ENCODE results near the gene B3GAT2.

Gene B3GAT2

DNA sequence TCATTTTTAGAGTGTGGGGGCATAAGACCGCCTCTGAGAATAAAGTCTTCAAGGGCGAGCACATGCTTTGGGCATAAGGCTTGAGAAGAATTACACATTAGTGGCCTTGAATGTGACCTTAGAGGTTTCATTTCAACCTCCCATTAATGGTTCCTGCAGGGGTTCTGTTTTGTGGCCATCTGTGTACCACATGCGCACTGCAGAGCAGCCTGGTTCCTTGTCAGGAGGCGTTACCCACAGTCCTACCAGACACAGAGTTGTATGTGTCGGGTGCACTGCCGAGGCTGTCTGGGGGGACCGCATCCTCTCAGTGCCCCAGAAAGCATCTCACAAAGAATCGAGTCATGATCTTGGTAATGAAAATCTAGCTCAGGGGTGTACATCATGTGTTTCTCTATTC, 115.7 kb downstream of the B3GAT2 start:
- DNase-seq = no peak

DNA sequence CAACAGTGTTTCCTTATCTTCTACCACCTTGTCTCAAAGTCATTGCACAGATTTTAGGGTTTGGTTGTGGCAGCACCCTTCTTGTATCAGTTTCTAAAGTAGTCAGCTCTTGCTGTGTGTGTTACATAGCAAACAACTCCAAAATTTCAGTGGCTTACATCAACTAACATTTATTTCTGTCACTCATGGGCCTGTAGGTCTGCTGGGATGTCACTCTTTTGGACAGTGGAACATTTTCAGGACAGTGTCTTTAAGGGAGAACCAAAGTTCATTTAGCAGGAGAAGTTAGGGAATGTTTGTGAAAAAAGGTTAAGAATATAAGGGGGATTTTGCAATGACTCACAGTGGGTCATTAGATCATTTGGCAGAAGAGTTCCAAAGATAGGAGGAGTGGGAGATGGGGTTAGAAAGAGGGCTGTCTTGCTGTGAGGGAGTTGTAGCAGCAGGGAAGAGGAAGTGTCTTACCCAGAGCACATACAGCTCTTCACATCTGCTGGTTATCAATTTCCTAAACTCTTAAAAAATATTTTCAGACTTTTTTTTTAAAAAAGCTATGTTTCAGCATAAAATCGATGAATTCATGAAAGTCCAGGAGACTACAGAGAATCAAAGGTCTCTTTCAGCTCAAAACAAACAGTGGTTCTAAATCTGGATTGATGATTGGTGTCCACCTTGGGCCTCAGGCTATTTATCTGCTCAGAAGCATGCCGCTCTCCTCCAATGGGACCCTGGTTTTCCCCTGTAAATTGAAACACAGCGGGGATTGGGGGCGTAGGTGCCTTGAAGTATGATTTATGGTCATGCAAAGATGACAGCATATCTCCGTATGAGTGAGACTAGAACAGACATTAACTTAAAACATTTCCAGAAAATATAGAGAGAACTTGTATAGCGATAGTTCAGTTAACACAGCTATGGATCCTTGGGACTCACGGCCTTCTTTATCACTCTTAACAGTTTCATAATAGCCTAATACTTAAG, 117.3 kb downstream of the B3GAT2 start:
- no peak for DNase-seq

DNA sequence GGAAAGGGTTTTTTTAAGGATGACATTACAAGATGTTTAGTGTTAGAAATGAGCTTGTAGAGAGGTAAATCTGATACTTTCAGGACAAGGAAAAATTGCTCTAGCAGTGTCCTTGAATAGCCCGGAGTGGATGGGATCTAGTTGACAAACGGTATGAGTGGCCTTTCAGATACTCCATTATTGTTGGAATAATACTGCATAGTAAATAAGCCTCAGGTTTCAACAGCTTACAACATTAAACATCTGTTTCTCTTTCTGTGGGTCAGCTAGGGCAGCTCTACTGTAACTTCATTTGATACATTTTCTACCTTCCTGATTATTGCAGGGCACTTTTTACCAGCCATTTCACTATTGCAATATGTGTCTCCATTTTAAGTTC, 118.0 kb downstream of the B3GAT2 start:
- no peak for DNase-seq

DNA sequence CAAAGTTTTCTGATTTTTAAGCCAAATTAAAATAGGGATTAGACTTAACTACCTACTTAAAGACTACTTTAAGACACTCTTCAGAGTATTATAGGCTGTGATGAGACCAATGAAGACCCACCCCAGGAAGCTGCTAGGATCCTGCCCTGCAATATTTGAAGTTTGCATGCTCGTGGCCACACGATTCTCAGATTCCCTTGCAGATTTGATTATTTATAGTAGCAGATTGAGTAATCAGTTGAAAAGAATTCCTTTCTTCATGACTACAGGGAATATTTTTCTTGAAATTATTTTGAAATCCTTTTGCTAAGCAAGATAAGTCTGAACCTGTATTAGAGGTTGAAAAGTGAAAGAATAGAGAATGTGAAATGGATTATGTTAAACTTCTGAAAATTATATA, 122.3 kb downstream of the B3GAT2 start:
- DNase-seq = no peak

DNA sequence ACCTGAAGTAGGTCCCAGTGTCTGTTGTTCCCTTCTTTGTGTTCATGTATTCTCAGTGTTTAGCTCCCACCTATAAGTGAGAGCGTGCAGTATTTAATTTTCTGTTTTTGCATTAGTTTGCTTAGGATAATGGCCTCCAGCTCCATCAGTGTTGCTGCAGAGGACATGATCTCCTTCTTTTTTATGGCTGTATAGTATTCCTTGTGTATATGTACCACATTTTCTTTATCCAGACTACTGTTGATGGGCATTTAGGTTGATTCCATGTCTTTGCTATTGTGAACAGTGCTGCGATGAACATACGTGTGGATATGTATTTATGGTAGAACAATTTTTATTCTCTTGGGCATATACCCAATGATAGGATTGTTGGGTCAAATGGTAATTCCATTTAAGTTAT, 125.4 kb downstream of the B3GAT2 start:
- no peak for DNase-seq

DNA sequence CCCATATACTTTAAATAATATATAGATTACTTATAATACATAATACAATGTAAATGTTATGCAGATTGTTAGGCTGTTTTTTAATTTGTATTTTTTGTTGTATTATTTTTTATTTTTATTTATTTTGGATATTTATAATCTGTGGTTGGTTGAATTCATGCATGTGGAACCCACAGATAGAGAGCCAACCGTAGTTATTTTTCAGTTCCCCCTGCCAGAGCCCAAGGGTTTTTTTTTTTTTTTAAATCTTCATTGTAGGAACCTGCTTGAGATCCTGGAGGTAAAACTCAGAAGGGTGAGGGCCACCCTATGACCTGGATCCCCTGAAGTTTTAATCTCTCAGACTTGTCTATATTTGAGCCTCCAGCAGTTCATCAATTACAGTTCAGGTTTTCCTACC, 133.2 kb downstream of the B3GAT2 start:
- DNase-seq = no peak

DNA sequence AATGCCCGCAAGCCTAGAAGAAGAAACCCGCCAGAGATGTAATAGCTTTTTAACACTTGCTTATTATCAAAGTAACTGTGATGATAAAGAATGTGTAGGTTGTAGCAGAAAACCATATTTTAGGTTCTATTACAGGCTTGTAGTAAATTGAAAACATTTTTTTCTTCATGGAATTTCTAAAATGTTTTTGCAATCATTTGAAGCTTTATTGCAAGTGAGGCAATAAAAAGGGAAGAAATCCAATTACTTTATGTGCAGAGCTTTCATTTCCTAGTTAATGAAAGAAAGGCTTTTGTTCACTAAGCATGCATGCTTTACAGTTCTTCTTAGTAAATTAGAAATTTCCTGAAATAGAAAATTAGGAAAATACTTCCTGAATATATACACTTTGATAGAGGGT, 135.1 kb downstream of the B3GAT2 start:
- no peak for DNase-seq

DNA sequence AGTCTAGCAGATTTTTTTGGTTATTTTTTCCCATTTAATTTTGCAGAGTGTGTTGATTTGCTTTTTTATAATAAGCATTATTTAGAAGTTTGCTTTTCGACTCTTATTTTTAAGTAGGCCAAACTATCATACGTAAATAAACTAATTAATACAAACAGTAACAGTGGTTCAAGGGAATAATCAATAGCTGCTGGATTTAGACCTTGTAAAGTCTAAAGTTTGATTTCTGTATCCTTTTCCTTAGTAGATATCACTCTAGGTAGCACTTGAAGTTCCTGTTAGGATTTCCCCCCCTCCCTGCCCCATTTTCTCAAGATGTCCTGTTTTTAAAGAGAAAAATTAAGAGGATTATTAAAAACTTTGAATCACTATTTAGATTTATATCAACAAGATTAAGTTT, 136.1 kb downstream of the B3GAT2 start:
- DNase-seq = no peak

DNA sequence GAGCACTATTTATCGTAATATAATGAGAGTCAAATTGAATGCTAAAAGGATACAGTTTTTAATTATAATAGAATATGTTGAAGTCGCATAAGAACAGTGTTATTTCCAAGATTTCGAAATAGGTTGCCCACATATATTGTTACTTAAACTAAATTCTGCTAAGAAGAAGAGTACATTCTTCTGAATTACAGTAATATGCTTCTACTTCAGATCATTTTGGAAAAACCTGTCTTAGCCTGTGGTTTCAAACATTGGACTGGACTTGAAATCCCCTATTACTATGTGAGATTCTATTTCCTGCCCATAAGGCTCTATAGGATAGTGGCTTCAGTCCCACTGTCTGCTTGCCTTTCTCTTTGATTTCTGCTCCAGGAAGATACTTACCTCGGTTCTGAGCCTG, 137.2 kb downstream of the B3GAT2 start:
- peak; percentile 55 for DNase-seq

DNA sequence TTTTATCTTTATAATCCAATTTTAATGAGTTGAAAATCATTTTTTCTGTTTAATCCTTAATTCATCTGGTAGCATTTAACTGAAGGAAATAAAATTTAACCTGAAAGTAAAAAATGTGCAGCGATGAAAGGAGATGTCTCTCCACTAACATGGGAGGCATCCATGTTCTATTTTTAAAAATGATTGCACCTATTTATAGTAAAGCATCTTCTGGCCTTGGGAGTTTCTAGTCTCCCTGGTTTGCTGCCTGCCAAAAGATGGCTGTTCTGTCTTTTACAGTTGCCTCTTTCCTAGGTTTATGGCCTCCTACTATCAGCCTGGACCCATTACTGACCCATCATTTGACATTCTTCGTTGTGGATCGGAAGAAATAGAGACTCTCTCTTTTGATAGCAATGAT, 143.0 kb downstream of the B3GAT2 start:
- no peak for DNase-seq

DNA sequence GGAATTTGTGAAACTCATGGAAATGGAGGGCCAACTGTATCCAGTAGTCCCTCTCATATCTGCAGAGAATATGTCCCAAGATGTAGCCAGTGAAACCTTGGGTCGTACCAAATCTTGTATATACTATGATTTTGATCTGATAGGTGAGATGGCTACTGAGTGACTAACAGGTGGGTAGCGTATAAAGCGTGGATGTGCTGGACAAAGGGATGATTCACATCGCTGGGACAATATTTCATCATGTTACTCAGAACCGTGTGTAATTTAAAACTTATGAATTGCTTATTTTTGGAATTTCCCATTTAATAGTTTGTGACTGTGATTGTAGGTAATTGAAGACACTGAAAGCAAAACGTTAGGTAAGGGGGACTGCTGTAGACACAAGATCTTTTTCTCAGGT, 145.1 kb downstream of the B3GAT2 start:
- DNase-seq = no peak
